Stimulated activated CD8-positive, alpha-beta memory T cell treated with anti-CD3 and anti-CD28 coated beads, Interleukin-7, amount 100 ng/mL, for 1 hour (primary cell): ENCODE results near the gene HOXA4.

Experiments
- DNase-seq, 2 donors: peaks; one replicate each; pipeline ENCODE4 v3.0.0-alpha.2; 2020; ENCODE audit warnings: low read depth in 2 of 2

Gene HOXA4

GRCh38 chr7:27094304-27095049, 36.1 kb downstream of the HOXA4 start:
- DNase-seq = no peak

GRCh38 chr7:27093184-27093895, 37.2 kb downstream of the HOXA4 start:
- no peak for DNase-seq

- no peak for DNase-seq
Observed at GRCh38 chr7:27092819-27093110, 37.8 kb downstream of the HOXA4 start.

GRCh38 chr7:27091941-27092818, 38.4 kb downstream of the HOXA4 start:
- no peak for DNase-seq

- no peak for DNase-seq
Observed at GRCh38 chr7:27091105-27091504, 39.5 kb downstream of the HOXA4 start.

GRCh38 chr7:27088002-27088922, 42.3 kb downstream of the HOXA4 start:
- no peak for DNase-seq

- DNase-seq = no peak
Observed at GRCh38 chr7:27083646-27084045, 46.9 kb downstream of the HOXA4 start.

- no peak for DNase-seq
Observed at GRCh38 chr7:27082171-27082570, 48.4 kb downstream of the HOXA4 start.

- DNase-seq = no peak
Observed at GRCh38 chr7:27080844-27081436, 49.6 kb downstream of the HOXA4 start.

GRCh38 chr7:27079234-27079975, 51.2 kb downstream of the HOXA4 start:
- no peak for DNase-seq

- no peak for DNase-seq
Observed at GRCh38 chr7:27078616-27079233, 51.8 kb downstream of the HOXA4 start.
